Lower leg skin (tissue), 4 donors: ENCODE data around the gene HARS1. TPM values are rescaled to one million over a fixed set of nuclear protein-coding genes. Genes with fewer than 3 reads are reported as not detected.
"Not testable (repeated sequence)": the region's sequence is repeated elsewhere in the genome, so short reads cannot be mapped to it uniquely, and the experiment has no call there.

ENCODE experiments used
- DNase-seq, 2 donors: peaks; one replicate each; pipeline ENCODE4 v3.0.0-alpha.2; 2019; ENCODE audit warnings: low spot score in 2 of 2
- H3K4me3 ChIP-seq: fragments of 200-600 bp; sonication (generic); 2 replicates; pipeline ENCODE4 v1.5.1; 2017; ENCODE audit warnings: mild to moderate bottlenecking, low read depth; ENCODE audit not compliant: poor library complexity, severe bottlenecking
- CTCF ChIP-seq, 3 donors: fragments of 450-650 bp; IDR thresholded peaks; one replicate each; pipeline ENCODE4 v1.5.1; 2016; ENCODE audit warnings: antibody characterized with exemption in 3 of 3, mild to moderate bottlenecking in 3 of 3, moderate library complexity in 2 of 3
- POLR2A ChIP-seq, 2 donors: fragments of 450-650 bp; IDR thresholded peaks; one replicate each; pipeline ENCODE4 v1.6.1; 2016 to 2017; ENCODE audit warnings: antibody characterized with exemption in 2 of 2, mild to moderate bottlenecking in 1 of 2, moderate library complexity in 1 of 2
- WGBS, 2 donors: methylation state at CpG; one replicate each; pipeline ENCODE4 v1.1.5; 2018; 5-methylcytosine and 5-hydroxymethylcytosine counted together
- intact Hi-C: fragments of 100-400 bp; cut with DNase I; formaldehyde crosslinking; loops from one replicate; pipeline ENCODE4 v1.15.0; 2023; ENCODE audit warnings: low total_unique reads
- total RNA-seq, 4 donors: library from RNA; depleted of rRNA; stranded (reverse); fragments of >200 nt; gene quantifications; one replicate each; pipeline ENCODE4 v1.1.0, GENCODE V29; 2016

Gene HARS1
- total RNA-seq, 4 donors from 2014 or later: 71.9 to 90.6 (median 80.8) TPM

GRCh38 chr5:140631831-140632365 lies 59.3 kb downstream of the HARS1 start:
- no peak for DNase-seq
- intact Hi-C loops: loop anchor here (10.0 kb wide), 2 partner anchors 67 to 267 kb away; partner anchors contain the start of genes APBB3, SLC35A4 and SLC4A9
- WGBS, 2 donors: 10 to 18% methylated on average over 28 to 31 of the region's 36 CpGs
- no peak for TF ChIP-seq CTCF (IDR thresholded peaks at IDR 0.05)
- TF ChIP-seq POLR2A (IDR thresholded peaks at IDR 0.05): no peak
- H3K4me3 ChIP-seq: peak overlapping the region; percentile 23

- intact Hi-C loops: loop anchor here (10.0 kb wide), 2 partner anchors 66 to 266 kb away; partner anchors contain the start of genes APBB3, SLC35A4 and SLC4A9
- WGBS, 2 donors: 79 to 91% methylated on average over 4 of the region's 4 CpGs
- no peak overlapping the region for H3K4me3 ChIP-seq
- DNase-seq: no peak
- TF ChIP-seq CTCF (IDR thresholded peaks at IDR 0.05) (no peak), POLR2A (IDR thresholded peaks at IDR 0.05) (no peak)
Observed at GRCh38 chr5:140631036-140631417, 60.1 kb downstream of the HARS1 start.

GRCh38 chr5:140630292-140631035 lies 60.7 kb downstream of the HARS1 start:
- TF ChIP-seq POLR2A (IDR thresholded peaks at IDR 0.05) (no peak), CTCF (IDR thresholded peaks at IDR 0.05) (no peak)
- 32 to 58% methylated on average over 2 of the region's 2 CpGs for WGBS, 2 donors

GRCh38 chr5:140628711-140629110 lies 62.5 kb downstream of the HARS1 start:
- TF ChIP-seq POLR2A (IDR thresholded peaks at IDR 0.05) (no peak), CTCF (IDR thresholded peaks at IDR 0.05) (no peak)
- intact Hi-C loops: no loop called here
- 23 to 33% methylated on average over 1 of the region's 1 CpG for WGBS, 2 donors
- no peak for DNase-seq
- H3K4me3 ChIP-seq: no peak overlapping the region

More at GRCh38 chr5:140630292-140631035, 60.7 kb downstream of the HARS1 start:
- intact Hi-C loops: loop anchor here (10.0 kb wide), 2 partner anchors 66 to 266 kb away; partner anchors contain the start of genes APBB3, SLC35A4 and SLC4A9
- no peak for DNase-seq
- H3K4me3 ChIP-seq: no peak overlapping the region

- WGBS, 2 donors: 84 to 92% methylated on average over 6 of the region's 6 CpGs
- TF ChIP-seq CTCF (IDR thresholded peaks at IDR 0.05): no peak
- no peak for TF ChIP-seq POLR2A (IDR thresholded peaks at IDR 0.05)
- no peak overlapping the region for H3K4me3 ChIP-seq
- peak in 1 of 2 donors; percentile 42 for DNase-seq
- intact Hi-C loops: no loop called here
Observed at GRCh38 chr5:140627972-140628371, 63.2 kb downstream of the HARS1 start.

- H3K4me3 ChIP-seq, intact Hi-C loops: not testable (repeated sequence)
- peak in 1 of 2 donors; percentile 68 for DNase-seq
- WGBS, 2 donors: 86 to 91% methylated on average over 10 of the region's 10 CpGs
Observed at GRCh38 chr5:140624886-140625285, 66.3 kb downstream of the HARS1 start.
